WI38 (cell line): Measurements from ENCODE around the gene PRM1.

Experiments
- H3K4me3 ChIP-seq: 2 replicates; pipeline ENCODE4 v1.5.1; 2011; ENCODE audit warnings: low read depth, mild to moderate bottlenecking, control low read depth, low read length
- CTCF ChIP-seq: IDR thresholded peaks from 2 replicates; pipeline ENCODE4 v1.5.1; 2012; ENCODE audit warnings: low read depth, mild to moderate bottlenecking, control low read depth, low read length

Gene PRM1

GRCh38 chr16:11272484-11272883, 8.6 kb downstream of the PRM1 start:
- no peak for TF ChIP-seq CTCF
- no peak overlapping the region for H3K4me3 ChIP-seq

DNA sequence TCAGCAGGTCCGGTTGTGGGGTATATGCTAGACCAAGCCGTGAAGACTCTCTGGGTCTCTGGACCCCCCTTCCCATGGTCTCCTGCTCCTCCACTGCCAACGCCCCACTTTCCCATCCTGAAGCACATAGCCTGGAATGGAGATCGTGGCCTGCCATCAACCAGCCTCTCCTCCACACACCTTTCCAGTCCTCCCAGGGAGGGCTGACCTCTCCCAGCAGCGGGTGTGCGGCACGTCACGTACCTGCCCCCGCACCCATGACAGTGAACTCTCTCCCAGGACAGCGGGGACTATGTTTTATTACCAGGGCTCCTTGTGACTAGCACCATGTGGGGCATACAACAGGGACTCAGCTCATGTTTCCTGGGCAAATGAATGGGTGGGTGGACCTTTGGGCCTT, 9.5 kb downstream of the PRM1 start:
- no peak overlapping the region for H3K4me3 ChIP-seq
- no peak for TF ChIP-seq CTCF

GRCh38 chr16:11270602-11271162, 10.4 kb downstream of the PRM1 start:
- H3K4me3 ChIP-seq = no peak overlapping the region
- TF ChIP-seq CTCF = no peak

- H3K4me3 ChIP-seq = no peak within 1 kb of the TSS
Measured at GRCh38 chr16:11268921-11269375, 12.2 kb downstream of the PRM1 start, which contains the start of gene TNP2. TSS of gene TNP2 (minus strand) at chr16:11269325. CDS start at chr16:11269262, 63 bp downstream.

GRCh38 chr16:11265124-11265523, 16.0 kb downstream of the PRM1 start:
- H3K4me3 ChIP-seq = no peak overlapping the region
- no peak for TF ChIP-seq CTCF

More at GRCh38 chr16:11268921-11269375, 12.2 kb downstream of the PRM1 start, which contains the start of gene TNP2:
- no peak for TF ChIP-seq CTCF

GRCh38 chr16:11264155-11264832, 16.8 kb downstream of the PRM1 start:
- no peak overlapping the region for H3K4me3 ChIP-seq
- no peak for TF ChIP-seq CTCF

- H3K4me3 ChIP-seq = no peak overlapping the region
- TF ChIP-seq CTCF = no peak
Measured at GRCh38 chr16:11263737-11264136, 17.4 kb downstream of the PRM1 start.
